GM21390 (cell line): ENCODE data around the gene ADK.
A peak's percentile ranks its signal among the peaks of the same experiment; 100 is the strongest.
"Not testable (repeated sequence)": the region's sequence is repeated elsewhere in the genome, so short reads cannot be mapped to it uniquely, and the experiment has no call there.

Experiments
- ATAC-seq: cut with Tn5 transposase; IDR thresholded peaks from one replicate; pipeline ENCODE4 v1.9.1; 2021; ENCODE audit not compliant: unreplicated experiment

Gene ADK

GRCh38 chr10:74145133-74145532 is 5.9 kb upstream of the ADK start:
- no peak for ATAC-seq

- ATAC-seq, result not testable (repeated sequence)
These were observed 4.0 kb upstream of the ADK start for GRCh38 chr10:74146980-74147379.

DNA sequence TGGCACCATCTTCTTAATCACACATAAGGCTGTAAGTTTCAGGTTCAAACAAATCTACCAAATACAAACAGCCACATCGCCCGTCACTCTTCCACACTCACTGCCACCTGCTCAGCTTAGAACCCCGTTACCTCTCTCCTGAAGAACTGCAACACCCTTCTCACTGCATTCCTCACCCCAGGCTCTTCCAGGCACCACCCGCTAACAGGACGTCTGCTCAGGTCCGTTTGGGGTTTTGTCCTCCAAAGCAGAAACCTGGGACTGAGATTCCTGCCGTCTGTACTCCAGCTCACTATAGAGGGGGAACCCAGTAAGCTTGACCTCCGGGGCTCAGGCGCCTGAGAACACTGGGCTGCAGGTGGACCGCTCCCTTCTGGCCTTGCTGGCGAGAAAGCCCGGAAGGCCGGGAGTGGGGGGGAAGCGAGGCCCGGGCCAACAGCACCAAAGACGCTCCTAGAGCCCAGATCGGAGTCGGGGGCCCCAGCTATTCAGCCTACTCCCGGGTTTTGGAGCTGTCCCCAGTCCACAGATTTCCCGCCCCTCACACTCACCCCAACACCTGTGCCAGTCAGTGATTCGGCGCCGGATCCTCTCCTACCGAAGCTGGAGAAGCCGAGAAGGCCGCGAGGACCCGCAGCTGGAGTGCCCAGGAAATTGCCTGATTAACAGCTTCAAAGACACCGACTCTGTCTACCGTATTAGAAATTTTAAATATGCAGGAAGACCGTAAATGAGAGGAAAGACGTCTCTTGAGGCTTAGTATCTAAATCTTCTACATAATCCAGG is 624 bp upstream of the ADK start, which contains the start of gene AP3M1:
Gene AP3M1 (minus strand): TSS at position 625 of the 786 bp plus-strand sequence. CDS start 12,449 bp downstream, outside the sequence.
- peak; percentile 37 for ATAC-seq

- ATAC-seq, result no peak
These were observed 1.1 kb downstream of the ADK start for GRCh38 chr10:74151879-74152722.

DNA sequence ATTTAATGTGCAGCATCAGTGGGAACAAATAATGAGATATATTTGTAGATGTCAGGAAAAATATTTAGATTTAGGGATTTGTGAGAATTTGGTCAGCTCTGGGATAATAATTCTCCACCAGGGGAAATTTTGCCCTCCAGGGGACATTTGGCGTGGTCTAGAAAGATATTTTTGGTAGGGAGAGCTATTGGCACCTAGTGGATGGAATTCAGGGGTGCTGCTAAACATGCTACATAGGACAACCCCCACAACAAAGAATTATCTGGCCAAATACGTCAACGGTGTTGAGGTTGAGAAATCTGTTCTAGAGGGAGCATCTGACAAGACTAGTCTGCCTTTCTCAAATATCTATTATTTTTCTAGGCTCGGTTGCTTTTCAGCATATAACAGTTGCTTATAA is 2.1 kb downstream of the ADK start:
- ATAC-seq, result no peak

DNA sequence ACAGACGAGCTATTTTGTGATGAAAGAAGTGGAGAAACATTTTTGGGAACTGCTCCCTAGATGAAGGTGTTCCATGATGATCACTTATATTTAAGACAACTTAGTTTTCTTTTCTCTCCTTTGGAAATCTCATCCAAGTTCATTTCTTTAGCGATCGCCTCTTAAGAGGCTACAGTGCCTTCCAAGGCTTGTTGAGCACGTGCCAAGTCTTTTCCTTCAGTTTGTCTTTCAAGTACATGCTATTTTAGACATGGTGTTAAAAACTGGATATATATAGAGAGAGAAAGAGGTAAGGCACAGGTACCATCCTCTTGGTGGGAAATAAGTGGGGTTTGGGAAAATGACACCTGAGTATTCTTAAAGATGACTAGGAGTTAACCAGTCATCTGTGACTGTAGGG is 2.7 kb downstream of the ADK start:
- no peak for ATAC-seq

GRCh38 chr10:74156919-74157289 is 5.9 kb downstream of the ADK start:
- ATAC-seq, result peak; percentile 59

DNA sequence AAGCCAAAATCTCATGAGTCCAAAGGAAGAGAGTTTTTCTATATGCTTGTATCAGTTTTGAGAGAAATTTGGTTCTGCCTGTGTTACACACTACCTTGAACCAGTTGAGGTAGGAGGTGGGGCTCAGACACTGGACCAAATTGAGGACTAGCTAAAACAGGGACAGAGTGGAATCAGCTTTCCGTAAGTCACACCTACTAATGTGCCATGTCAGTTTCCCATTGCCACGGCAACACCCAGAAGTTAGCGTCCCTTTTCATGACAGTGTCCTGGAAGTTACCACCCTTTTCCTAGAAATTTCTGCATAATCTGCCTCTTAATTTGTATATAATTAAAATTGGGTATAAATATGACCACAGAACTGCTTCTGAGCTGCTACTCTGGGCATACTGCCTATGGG is 9.0 kb downstream of the ADK start:
- ATAC-seq, result no peak

GRCh38 chr10:74163319-74164068 is 12.5 kb downstream of the ADK start:
- no peak for ATAC-seq

DNA sequence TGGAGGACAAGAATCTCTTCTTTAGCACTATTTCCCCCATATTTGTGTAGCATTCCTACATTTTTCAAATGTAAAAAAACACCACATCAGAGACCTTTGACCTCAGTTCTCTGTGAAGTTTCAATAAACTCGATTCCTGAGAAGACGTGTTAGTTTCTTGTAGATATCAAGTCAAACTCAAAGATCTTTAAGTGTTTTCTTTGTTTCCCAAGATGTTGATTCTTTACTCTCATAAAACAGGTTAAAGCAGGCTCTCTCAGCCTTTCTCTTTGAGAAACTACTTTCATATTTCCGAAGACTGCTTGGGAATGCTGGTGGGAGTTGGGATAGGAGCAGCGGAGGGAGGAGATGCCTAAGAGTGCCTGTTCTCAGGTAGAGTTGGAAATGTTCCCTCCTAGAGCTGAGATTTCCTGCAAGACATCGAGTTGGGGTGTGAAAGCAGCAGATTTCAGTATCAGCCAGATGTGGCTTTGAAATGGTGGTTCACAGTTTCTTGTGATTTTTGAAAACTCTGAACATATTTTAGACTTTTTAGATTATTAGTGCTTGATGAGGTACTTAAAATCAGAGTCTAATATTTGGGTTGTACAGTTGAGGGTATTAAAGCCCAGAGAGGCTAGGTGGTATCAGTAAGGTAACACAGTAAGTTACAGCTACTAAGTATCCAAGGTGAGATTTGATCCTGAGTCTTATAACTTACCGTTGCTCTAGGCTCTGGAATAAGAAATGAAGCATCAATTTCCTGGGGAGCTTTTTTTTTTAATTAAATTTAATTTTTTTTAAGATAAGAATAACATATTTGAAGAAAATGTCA is 13.9 kb downstream of the ADK start:
- ATAC-seq, result no peak

GRCh38 chr10:74165530-74165901 is 14.5 kb downstream of the ADK start:
- no peak for ATAC-seq

- no peak for ATAC-seq
These were observed 16.4 kb downstream of the ADK start for GRCh38 chr10:74167443-74167842.

DNA sequence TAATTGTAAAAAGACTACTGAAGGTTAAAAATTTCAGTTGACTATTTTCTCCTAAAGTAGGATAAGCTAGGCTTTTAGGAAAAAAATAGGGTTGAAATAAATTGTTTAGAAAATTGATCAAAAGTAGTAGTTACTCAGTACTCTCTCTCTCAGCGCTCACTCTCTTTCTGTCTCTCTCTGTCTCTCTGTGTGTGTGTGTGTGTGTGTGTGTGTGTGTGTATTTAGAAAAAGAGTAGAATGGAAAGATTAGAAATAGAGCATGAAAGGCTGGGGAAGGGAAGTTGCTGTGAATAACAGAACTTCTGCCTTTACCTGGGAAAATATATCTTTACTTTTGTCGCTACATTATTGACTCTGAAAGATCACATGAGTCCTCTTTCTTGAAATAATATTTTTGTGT is 20.6 kb downstream of the ADK start:
- ATAC-seq, result no peak

DNA sequence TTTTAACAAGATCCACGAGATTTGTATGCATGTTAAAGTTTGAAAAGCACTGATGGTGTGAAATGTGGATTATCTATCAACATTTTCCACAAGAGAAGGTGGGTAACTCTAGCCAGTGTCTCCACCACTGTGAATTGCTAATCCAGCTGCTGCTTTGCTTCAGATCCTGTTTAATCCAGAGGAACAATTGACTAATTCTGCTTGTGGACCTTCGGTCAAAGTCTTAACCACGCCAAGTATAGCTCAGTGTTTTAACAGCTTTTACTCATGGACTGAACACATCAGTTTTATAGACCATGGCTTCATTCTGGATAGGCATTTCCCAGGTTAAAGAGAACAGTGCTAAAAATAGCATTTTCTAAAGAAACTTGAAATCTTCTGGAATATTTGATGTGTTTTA is 23.5 kb downstream of the ADK start:
- no peak for ATAC-seq

GRCh38 chr10:74175510-74176379 is 24.7 kb downstream of the ADK start:
- ATAC-seq, result no peak

- ATAC-seq, result peak; percentile 91
These were observed 25.5 kb downstream of the ADK start for GRCh38 chr10:74176380-74177139.

- ATAC-seq, result no peak
These were observed 26.2 kb downstream of the ADK start for GRCh38 chr10:74177140-74177677.

- no peak for ATAC-seq
These were observed 27.2 kb downstream of the ADK start for GRCh38 chr10:74178042-74178791.
